ENCODE measurements around the gene TMEM273.

Gene TMEM273

GRCh38 chr10:49175587-49176309 lies 12.4 kb downstream of the TMEM273 start:
- DNase-seq = no peak

- no peak for DNase-seq
These were observed 13.2 kb downstream of the TMEM273 start for GRCh38 chr10:49174926-49175500.

DNA sequence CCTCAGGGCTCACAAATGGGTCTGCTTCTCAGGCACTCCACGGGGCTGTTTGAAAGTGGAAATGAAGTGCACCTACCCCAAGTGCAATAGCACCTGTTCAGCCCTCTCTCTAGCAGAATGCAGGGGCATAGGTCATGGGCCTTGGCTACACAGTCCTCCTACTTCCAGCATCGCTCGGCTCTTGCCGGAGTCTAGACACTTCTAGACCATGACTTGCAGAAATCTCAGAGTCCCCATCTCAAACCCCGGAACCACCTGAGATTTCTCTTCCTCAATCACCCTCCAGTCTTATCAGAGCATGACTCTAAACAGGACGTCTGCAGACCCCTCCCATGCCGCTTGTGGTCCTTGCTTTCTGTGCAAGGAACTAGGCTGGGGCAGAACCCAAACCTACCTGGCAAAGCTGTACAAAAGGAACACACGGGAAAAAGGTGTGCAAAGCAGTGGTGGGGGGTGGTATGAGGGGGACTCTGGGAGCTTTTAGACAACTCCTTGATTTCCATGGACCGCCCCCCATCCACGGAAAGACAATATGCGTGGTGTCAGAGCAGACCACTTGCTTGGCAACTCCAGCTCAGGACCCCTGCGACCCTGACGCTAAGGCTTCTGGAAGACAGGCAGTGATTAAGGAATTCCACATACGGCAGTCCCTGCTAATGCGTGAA lies 13.8 kb downstream of the TMEM273 start:
- DNase-seq = no peak

DNA sequence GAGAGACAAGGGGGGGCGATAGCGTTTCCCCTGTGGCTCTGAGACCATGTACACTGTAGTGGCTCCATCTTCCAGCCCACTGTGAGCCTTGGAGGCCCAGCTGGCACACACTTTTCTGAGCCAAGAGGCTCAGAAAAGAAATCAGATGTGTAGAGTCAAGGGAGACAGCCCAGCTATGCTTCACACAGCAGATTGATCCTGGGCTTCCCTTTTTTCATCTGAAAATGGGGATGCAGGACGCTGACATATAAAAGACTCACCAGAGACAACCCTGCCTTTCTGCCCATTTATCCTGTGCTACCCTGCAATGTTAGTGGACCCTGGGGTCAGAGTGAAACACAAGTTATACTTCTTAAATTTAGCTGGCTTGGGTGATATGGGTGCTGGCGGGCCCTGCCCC lies 14.3 kb downstream of the TMEM273 start:
- DNase-seq = no peak

GRCh38 chr10:49173201-49173772 lies 14.9 kb downstream of the TMEM273 start:
- no peak for DNase-seq

DNA sequence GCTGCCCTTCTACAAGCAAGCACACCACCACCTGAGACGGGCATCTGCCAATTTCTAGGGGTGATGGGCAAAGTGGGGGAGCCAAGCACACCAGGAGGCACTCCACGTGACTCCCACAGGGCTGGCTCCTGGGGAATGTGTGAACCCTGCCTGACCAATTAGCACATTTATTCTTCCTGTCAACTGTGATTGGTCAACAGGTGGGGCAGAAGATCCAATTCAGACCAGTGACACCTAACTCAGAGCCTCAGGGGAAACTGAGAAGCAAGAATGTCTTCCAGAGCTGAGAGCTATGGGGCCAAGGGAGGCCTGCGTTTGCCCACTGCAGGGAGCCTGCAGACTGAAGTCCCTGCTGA lies 15.4 kb downstream of the TMEM273 start:
- no peak for DNase-seq

DNA sequence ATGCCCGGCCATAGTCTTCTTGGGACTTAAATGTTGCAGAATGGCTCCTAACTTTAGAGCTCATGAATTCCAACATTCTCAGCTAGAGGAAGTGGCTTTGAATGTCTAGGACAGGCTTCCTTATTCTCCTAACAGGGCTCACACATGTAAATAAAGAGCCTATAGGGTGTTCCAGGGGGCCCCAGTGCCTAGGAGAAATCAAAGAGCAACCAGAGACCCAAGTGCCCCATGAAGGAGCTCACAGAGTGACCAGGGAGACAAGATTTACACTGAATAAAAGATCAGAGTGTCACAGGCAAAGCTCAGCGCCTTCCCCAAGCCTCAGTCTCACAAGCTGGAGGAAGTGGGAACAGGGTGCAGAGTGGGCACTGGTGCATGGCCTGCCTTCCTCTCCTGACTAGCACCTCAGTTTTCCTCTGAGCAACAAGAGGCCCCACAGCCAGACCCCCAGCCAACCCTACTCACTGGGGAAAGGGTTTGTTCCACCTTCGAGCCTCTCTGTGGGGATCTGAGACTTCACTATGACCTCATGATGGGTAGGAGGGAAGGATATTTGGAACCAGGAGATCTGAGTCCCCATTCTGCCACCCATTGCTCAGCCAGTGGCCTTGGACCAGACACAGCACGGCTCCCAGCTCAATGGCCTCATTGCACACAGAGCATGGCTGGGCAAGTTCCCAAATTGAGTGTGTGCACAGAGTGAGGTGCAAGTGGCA lies 16.0 kb downstream of the TMEM273 start:
- no peak for DNase-seq

DNA sequence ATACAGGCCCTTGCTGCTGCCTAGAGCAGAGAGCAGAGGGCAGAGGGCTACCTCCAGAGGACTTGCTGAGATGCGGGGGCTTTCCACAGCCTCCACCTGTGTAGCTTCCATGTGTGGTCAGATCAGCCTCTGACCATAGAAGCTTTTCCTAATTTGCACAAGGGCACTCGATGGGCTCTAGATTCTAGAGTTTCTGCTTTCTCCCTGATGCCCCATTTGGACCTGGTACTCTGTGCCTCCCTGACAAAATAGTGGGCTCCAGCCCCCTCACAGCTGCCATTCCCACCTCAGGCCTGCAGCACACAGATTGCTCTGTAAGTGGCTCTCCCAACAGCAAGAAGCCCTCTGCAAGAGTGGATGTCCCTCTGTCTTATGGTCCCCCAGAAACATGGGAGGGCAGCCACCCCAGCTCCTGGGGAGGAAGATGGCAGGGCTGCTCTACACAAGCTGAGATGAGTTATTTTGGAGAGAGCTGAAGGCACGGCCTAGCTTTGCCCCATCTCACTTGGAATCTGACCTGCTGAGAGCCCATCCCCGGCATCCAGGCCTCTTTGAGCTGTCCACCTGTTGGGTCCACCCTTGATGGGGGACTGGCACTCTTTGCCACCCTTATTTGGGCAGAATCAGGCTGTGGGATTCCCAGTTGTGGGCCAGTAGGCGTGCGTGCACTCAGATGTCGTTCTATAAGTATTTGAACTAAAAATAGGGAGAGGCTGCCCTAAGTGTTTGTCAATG lies 16.7 kb downstream of the TMEM273 start:
- DNase-seq = no peak

DNA sequence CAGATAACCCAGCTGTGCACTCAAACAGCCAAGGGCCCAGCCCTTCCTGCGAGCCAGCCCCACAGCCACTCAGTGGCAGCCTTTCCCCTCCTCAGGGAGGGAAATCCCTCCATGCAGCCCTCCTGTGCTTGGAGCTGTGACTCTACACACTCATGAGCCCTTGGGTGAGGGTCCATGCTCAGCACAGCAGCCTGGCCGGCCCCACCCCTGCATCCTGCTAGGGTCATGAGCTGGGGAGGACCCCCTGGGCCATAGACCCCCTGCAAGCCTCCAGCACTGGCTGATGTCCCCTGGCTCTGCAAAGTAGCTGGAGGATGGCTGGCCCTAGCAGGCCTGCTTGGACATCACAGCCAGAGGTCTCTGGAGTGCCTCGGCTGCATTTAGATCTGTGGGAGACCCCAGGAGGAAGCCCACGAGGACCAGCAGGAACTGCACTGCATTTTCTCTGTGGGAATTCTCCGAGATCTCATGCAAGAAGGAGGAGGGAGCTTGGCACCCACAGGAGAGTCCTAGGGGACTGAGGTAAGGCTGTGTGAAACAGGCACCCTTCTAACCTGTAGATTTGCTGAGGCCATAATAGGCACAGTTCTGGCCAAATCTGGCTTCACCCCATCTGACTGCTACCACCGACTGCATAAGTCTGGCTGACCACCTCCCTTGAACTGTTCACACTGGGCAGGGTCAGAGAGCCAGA lies 17.4 kb downstream of the TMEM273 start:
- DNase-seq = no peak

- no peak for DNase-seq
These were observed 18.4 kb downstream of the TMEM273 start for GRCh38 chr10:49169776-49170175.

- DNase-seq = no peak
These were observed 19.2 kb downstream of the TMEM273 start for GRCh38 chr10:49168831-49169500.

- DNase-seq = no peak
These were observed 20.0 kb downstream of the TMEM273 start for GRCh38 chr10:49168171-49168540.

DNA sequence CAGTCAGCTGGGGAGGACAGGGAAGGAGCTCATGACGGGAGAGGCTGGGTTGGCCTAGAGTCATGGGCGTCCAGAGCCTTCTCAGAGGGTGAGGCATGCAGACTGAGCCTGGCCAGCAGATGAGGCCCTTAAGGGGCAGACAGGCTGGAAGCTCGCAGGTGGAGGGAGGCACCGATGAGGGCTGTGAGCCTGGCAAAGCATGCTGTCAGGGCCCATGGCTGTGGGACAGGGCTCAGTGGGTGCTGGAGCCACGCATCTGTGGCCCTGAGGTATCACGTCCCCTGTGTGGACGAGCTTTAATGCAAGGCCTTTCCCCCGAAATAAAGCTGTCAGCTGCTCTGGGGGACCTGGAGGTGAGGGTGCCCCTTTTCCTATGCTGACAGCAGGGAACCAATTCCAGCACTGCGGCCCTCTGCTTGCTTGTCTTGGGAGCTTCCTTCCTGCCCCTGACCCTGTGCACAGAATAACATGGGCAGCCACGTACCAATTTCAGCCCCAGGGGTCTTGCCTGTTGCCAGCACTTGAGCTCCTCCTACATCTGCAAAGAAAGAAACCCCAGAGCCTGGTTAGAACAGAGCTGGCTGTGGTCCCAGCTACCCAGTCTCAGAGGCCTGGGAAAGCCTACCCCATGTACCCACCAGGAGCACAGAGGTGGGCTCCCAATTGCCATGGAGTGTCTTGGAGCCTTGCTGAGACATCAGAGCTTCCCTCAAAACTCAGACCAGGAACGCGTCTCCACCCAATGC lies 20.6 kb downstream of the TMEM273 start:
- DNase-seq = no peak

GRCh38 chr10:49166484-49167400 lies 21.4 kb downstream of the TMEM273 start:
- DNase-seq = no peak

- no peak for DNase-seq
These were observed 22.2 kb downstream of the TMEM273 start for GRCh38 chr10:49165821-49166483.

DNA sequence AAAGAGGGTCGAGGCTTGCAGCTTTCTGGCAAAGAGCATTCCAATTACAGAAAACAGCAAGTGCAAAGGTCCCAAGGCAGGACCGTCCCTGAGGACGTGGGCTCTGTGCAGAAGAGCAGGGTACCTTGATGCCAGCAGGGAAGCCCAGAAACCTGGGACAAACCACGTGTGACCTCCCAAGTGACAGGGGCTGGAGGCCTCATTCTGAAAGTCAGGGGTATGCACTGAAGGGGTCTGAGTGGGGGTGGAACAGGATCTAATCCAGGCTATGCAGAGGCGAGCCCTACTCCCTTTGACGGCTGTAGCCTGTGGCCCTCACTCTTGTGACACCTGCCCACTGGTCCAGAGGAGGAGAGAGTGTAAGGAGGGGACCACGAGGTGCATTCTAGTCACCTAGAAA lies 22.9 kb downstream of the TMEM273 start:
- no peak for DNase-seq

DNA sequence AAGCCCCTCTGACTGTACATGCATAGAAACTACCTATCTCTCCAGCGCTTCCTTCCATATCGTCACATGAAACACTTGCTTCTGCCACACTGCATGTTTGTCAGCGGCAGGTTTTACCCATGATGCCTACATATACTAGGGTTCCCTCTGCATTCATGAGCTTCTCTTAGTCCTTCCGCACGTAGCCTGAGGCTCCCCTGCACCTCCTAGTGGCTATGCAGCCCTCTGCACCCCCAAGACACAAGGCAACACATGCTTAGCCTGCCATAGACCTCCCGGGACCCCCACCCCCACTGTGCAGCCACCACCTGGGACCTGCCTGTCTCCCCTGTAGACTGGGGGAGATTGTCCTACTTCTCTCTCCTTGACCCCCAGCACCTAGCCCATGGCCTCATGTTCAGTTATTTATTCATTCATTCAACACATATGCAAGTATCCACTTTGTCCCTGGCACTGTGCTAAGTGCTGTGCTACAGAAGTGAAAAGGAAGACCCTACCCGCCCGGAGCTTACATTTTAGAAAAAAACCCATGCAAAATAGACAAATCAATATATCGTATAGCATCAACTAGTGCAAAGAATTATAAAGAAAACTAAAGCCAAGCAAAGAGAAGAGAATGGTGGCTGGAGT lies 23.5 kb downstream of the TMEM273 start:
- DNase-seq = no peak

GRCh38 chr10:49163741-49164140 lies 24.4 kb downstream of the TMEM273 start:
- no peak for DNase-seq
